Activated CD4-positive, alpha-beta T cell treated with anti-CD3 and anti-CD28 coated beads, Interleukin-2, Interleukin-4, amounts not matched to agents 100 ng/mL and 50 ng/mL, durations not matched to agents 16 hours and 8 hours (primary cell): ENCODE data around the gene IDI2.
"Not testable (repeated sequence)": the region's sequence is repeated elsewhere in the genome, so short reads cannot be mapped to it uniquely, and the experiment has no call there.

Source experiments
- DNase-seq: peaks from one replicate; pipeline ENCODE4 v3.0.0-alpha.2; 2020; ENCODE audit warnings: low spot score

IDI2 gene

DNA sequence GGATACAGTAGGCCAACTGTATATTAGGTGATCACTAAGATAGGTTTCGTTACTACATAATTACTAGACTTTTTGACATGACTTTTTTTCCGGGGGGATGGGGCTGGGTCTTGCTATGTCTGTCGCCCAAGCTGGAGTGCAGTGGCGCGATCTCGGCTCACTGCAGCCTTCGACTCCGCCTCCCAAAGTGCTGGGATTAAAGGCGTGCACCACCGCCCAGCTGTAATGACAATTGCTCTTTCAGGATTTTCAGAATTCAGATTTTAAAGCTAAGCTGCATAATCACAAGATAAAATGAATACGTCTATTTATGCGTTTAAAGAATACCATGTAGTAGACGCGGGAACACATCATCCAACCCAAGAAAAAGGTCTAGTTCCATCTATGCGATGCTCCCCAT is 22.3 kb upstream of the IDI2 start:
- no peak for DNase-seq

DNA sequence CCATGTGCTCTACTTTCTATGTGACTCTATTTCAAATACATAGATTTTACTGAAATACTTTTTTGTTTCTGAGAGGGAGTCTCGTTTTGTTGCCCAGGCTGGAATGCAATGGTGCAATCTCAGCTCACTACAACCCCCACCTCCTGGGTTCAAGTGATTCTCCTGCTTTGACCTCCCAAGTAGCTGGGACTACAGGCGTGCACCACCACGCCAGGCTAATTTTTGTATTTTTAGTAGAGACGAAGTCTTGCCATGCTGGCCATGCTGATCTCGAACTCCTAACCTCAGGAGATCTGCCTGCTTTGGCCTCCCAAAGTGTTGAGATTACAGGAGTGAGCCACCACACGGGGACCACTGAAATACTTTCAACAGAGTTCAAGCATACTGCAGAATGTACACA is 19.8 kb upstream of the IDI2 start:
- DNase-seq, result no peak

DNA sequence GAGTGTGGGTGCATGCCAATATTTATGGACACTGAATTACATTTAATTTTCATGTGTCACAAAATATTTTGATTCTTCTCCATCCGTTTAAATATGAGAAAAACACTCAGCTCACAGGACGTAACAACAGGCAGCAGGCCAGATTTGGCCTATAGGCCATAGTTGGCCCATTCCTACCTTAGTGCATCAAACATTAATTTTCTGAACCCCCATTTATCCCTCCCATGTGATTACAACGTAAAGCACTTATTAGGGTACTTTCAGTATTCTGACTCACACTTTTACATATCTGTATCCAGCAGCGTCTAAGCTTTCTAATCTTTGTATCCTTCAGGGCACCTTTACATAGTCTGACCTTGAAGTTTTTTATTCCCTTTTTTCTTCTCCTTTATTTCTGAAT is 19.3 kb upstream of the IDI2 start:
- DNase-seq, result no peak

DNA sequence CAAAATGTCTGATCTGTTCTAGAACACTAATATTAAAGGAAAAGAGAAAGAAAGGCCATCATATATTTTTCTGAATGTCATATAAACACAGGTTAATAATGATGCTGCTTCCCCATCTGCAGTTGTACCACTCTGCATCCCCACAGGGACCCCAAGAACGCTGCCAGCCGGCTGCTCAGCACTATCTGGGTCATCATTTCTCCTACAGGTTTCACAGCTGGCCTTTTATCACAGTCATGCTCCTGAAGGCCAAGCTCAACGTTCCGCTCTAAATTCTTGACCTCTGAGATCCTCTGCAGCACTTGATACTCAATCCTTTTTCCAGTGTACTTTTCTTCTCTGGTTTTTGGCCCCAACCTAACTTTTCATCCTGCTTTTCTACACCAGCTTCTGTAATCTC is 18.5 kb upstream of the IDI2 start:
- DNase-seq, result no peak

DNA sequence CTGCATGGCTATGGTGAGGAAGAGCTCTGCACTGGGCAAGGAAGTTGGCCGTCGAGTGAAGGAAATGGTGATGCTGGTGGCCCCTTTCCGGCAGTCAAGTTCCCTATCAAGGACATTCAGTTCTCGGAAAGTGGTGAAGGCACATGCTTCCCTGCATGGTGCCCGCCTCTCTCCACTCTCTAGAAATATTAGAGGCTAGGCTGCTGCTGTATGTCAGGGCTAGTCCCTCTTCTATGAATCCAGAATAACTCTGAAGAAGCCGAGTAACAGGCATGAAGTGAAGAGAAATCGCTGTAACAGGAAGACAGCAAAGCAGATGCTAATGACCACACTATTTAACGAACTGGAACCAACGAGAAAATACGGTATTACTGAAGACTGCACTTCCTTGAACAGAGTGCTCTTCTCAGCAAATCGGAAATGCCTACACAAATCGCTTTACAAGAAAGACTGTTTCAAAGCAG is 17.9 kb upstream of the IDI2 start:
- peak; percentile 49 for DNase-seq

DNA sequence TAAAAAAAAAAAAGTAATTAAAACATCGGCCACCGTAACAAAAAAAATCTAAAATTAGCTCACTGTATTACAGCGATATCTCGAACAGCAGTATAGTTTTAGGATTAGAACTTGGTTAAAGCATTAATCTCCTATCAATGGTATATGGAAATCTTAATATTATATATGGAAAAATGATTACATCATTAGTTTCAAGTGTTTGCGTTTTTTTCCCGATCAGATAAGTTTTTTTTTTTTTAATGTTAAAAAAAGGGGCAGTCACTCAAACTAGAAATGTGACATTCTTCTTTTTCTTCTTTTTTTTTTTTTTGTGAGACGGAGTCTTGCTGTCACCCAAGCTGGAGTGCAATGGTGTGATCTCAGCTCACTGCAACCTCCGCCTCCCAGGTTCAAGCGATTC is 15.9 kb upstream of the IDI2 start:
- no peak for DNase-seq

DNA sequence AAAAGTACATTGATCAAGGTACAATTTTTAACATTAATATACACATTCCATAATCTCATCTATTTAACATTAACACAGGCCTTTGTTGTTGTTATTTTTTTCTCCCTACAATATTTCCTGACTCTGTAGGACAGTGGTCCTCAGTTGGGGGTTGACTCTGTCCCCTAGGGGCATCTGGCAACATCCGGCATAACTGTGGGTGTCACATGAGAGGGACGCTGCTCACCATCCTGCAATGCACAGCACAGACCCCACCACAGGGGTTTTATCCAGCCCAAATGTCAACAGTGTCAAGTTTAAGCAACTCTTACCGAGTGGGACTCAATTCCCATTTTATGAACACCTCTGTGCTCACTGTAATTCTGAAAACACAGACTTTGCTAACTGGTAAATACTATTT is 14.5 kb upstream of the IDI2 start:
- no peak for DNase-seq

DNA sequence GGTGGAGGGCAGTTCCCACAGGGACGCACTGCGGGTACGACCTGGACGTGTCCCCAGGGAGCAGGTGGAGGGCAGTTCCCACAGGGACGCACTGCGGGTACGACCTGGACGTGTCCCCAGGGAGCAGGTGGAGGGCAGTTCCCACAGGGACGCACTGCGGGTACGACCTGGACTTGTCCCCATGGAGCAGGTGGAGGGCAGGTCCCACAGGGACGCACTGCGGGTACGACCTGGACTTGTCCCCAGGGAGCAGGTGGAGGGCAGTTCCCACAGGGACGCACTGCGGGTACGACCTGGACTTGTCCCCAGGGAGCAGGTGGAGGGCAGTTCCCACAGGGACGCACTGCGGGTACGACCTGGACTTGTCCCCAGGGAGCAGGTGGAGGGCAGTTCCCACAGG is 13.1 kb upstream of the IDI2 start:
- DNase-seq, result not testable (repeated sequence)

DNA sequence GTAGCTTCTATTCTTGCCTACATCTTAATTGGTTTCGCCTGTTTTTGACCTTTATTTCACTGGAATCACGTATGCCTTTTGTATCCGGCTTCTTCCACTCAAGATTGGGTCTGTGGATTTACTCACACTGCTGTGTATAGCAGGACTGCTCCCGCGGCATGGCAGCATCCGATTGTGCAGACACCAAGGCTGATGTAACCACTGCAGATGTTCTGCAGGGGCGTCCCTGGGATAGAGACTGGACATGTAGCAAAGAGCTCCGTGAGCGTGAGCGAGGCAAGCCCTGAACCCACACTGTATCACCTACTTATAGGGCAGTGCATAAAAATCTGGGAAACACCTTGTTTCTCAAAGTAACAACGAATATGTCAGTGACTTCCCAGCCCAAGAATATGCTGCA is 11.4 kb upstream of the IDI2 start:
- DNase-seq, result no peak

DNA sequence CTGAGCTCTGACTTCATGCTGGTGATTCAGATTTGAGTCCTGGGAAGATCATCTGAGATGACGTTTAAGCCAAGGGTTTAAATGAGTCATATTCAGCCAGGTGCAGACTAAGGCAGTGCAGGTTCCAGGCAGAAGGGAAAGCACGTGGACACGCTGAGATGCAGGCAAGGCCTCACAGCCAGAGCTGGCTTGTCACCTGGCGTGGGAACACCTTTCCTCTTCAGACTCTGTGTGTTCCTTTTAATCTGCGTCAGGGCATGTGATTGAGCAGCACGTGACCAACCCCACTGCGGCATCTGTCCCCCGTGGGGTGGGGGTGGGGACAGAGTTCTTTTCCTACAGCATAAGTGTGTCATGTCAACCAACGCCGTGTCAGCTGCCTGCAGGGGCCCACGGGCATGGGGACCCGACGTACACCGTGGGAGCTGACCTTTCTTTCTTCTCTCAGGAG is 10.7 kb upstream of the IDI2 start:
- peak; percentile 52 for DNase-seq

DNA sequence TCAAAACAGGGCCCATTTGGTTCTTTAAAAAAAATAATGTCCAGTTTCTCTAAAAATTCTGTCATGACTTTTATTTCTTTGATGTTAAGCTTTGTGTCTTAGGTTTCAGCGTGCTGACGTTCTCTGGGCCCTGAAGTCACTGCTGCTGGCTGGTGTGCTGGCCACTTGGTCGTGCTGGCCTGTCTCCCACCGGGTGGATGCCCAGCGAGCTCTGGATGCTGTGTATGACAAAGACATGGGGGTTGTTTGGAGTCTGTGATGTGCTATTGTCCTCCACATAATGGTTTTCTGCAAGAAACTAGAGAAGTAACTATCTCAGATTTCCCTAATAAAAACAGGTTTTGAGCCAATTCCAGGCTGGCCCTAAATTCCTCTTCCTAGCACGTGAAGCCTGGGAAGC is 9.5 kb upstream of the IDI2 start:
- no peak for DNase-seq

DNA sequence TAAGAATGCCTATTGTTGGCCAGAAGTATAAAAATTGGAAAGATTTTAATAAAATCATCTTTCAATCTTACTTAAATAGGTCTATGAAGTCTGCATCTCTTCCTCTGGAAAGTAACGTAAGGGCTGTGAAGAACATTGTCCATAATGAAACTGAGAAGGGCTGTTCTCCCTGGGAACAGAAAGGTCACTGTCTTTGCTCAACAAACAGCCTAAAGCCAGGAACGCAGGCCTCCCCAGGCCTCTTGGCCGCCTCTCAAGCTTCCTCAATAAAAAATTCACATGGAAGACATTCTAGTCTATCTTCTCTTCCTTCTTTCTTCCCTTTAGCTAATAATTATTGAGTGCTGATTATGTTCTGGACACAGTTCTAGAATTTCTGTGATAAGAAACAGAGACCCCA is 9.1 kb upstream of the IDI2 start:
- no peak for DNase-seq

DNA sequence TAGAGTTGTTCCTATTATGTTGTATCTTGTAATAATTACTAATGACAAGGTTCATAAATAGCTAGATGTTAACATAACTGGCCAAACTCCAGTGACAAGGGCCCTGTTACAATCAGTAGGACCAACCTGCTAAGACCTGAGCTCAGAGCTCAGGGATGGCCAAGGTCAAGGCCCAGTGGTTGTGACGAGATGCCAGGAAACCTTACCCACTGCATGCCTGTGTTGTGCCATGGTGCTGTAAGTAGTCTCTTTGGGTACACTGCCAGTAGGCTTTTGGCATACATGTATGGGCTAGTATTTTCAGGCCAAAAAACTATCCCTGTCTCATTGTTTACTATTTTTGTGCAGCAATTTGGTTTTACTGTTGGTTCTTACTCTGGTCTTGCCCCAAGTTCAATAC is 7.9 kb upstream of the IDI2 start:
- DNase-seq, result no peak

DNA sequence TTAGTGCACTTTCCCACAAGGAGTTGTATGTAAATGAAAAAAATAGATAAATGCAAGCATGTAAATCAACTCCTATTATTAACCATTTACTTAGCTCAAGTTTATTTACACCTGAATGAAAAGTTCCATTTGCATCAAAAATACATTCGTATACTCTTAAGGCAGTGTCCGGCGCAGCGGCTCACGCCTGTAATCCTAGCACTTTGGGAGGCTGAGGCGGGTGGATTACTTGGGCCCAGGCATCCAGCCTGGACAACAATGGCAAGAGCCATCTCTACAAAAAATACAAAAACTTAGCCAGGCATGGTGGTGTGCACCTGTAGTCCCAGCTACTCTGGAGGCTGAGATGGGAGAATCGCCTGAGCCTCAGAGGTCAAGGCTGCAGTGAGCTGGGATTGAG is 4.2 kb upstream of the IDI2 start:
- DNase-seq, result no peak

DNA sequence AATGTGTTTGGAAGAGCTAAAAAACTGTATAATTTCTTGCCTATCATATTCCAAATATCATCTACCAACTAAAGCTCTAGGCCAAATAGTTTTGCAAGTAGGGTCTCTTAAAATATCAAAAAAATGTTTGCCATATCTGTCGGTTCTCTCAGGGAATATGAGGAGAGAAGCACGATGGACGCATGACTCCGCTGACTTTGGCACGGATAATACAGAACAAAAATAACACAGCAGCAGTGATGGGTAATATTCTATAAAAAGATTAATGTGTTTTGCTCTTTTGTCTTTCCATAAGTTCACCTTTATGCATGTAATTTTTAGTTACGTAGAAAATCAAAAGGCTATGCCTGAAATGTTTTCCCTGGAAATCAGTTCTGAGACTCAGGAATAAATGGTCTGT is 919 bp upstream of the IDI2 start:
- no peak for DNase-seq

DNA sequence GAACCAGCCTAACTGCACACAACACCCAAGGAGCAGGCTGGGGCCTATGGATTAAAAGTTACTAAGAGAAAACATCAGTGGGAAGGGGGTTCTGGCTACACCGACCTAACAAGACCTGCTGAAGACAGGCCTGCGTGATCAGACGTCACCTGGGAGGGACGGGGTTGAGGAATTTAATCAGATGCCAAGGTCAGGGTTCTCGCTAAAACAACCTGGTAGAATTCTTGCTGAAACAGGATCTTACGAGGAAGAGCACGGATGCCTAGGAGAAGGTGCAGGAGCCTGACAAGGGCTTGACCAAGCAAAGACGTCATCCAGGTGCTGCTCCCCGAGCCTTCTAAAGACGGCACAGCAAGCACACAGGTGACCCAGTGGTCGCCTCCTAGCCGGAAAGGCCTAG is 1.6 kb downstream of the IDI2 start:
- no peak for DNase-seq

DNA sequence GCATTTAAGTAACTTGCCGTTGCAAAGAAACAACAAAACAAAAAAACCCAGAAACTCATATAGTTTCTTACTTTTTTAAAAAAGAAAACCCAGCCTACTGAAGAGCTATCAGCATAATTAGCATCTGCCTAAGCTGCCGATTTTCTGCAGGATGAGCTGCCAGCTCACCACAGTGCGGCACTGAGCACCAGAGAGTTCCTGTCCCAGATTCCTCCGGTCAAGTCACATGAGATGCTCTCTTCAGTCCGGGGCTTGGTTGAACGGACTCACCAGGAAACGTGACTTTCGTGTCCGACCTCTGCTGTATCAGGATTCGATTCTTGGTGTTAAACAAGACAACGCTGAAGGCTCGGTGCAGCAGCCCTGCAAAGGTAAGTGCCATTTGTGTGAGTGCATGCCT is 3.2 kb downstream of the IDI2 start:
- no peak for DNase-seq

DNA sequence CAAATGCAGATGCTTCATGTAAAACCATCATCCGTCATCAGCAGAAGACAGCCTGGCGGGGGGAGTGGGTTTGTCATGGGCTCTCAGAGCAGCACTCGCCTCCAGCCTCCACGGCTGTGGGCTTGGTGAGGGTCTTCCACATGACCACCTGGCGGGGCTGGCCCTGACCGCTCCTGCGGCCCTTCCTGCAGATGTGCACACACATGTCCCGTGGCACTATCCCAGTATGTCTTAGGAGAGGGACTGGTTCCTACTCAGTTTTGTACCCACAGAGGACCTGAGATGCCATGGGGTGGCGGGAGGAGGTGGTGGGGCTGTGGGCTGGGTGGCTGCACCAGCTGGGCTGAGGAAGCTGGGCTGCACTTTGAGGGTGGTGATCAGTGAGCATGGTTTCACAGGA is 4.7 kb downstream of the IDI2 start:
- no peak for DNase-seq

DNA sequence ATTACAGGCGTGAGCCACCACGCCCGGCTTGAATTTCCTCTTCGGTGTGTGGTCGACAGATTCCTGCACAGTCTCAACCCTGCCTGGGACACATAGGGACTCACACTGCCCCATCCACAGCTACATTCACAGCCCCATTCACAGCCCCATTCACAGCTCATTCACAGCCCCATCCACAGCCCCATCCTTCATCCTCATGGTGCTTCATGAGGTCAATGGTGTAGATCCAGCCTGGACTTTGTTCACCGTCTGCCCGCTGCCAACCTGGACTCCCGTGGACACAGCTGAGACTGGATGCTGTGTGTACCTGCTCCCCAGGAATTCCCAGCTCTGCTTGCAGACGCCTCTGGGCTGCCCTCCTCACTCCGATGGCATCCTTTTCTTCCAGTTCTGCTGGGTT is 5.2 kb downstream of the IDI2 start:
- no peak for DNase-seq

DNA sequence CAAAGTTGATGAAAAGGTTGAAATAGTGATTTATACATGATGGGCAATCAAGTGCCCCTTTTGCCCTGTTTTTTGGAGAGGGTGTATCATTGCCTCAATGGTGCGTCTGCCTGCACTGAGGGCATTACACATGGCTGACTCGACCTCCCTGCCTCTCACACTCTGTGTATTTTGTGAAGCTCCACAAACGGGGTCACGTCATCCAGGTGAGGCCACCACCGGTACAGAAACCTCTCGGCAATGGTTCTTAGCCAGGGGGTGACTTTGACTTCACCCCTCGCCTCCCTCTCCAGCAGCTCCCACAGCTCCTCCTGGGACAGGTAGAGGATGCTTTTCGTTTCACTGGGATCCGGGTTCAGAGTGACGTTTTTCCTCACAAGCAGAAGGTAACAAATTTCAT is 6.3 kb downstream of the IDI2 start:
- no peak for DNase-seq

DNA sequence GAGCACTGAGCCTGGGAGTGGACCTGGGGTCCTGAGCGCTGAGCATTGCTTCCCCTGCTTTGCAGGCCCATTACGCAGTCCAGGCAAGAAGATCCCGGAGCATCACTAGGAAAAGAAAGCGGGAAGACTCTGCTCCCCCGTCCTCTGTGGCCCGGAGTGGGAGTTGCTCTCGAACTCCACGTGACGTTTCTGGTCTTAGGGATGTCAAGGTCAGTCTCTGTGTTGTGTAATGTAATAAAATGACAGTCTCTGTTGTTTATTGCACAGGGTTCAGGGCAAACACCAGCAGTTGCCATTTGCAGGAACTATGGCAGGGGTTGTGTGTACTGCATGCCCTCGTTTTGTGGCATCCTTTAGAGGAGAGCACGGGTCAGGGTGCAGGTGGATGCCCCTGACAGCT is 10.0 kb downstream of the IDI2 start:
- DNase-seq, result no peak

DNA sequence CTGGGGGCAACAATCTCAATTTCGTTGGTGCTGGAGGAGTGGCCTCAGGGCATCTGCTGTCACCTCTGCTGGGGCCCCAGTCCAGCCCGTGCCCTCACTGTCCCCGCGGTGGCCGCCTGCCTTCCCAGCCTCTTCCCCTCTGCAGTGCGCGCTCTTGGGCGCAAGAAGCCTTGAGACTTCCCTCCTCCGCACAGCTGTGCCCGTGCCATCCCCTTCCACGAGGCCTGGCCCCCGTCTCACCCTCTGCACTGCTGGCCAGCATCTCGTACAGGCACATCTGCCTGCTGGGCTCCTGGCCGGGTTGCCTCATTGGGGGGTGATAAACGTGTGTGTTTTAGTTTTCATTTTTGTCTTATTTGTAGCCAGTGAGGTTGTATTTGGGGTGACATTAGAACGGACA is 14.0 kb downstream of the IDI2 start:
- no peak for DNase-seq

DNA sequence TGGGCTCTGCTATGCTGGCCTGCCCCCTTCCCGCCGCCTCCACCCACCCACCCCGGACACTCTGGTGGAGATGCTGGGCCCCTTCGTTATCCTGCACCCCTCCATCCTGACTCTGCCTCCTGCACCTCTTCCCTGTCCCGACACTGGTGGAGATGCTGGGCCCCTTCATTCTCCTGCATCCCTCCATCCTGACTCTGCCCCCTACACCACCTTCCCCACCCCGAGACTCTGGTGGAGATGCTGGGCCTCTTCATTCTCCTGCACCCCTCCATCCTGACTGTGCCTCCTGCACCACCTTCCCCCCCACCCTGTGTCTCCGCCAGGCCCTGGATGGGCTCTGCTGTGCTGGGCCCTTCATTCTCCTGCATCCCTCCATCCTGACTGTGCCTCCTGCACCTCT is 15.0 kb downstream of the IDI2 start:
- DNase-seq, result no peak

DNA sequence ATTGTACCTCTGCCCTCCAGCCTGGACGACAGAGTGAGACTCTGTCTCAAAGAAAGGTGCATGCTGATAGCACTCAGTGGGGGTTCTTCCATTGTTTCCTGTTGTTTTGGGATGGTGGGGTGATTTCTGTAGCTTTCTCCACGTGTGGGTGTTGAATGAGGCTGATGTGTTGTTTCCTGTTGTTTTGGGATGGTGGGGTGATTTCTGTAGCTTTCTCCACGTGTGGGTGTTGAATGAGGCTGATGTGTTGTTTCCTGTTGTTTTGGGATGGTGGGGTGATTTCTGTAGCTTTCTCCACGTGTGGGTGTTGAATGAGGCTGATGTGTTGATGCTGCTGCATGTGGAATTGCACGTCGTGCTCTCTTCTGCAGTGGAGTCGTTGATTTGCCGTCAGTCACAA is 15.7 kb downstream of the IDI2 start:
- not testable (repeated sequence) for DNase-seq

DNA sequence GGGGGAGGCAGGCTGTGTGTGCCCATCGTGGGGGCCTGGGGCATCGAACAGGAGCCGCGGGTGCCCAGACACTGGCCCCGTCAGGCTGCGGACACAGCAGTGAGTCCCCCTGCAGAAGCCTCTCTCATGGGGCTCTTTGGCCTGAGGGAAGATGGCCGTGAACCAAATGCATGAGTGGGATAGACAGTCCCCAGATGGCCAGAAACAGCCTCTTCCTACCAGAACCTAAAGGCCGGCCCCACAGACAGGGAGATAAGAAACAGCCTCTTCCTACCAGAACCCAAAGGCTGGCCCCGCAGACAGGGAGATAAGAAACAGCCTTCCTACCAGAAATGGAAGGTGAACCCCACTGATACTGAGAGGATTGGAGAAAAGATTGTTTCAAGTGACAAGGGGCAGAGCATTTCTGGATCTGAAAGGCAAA is 16.6 kb downstream of the IDI2 start:
- DNase-seq, result no peak
